ENCODE measurements around the gene LRP1B. TPM values are rescaled to one million over a fixed set of nuclear protein-coding genes. Genes with fewer than 3 reads are reported as not detected.

Gene LRP1B
- total RNA-seq, 1 experiment from 2014 or later, result 0.52 TPM

GRCh38 chr2:140275427-140275826 is 1855.4 kb downstream of the LRP1B start:
- no peak overlapping the region for H3K27ac Mint-ChIP-seq
- H3K4me3 Mint-ChIP-seq, result no peak overlapping the region
- no peak for DNase-seq (ENCODE audit: low spot score)
- peaks cover 5% of the 10 kb centered on the region for H3K9me3 Mint-ChIP-seq
- no peaks in the 10 kb centered on the region for H3K27me3 Mint-ChIP-seq (ENCODE audit: low read depth)
- peaks cover 3% of the 10 kb centered on the region; the same call in 1 of the 2 replicates for H3K36me3 Mint-ChIP-seq
- TF ChIP-seq AFF4 (CRISPR knock-in tag; IDR thresholded peaks at IDR 0.05; ENCODE audit: borderline replicate concordance), result no peak
- ATAC-seq, result no peak; the same call in 1 of the 2 replicates
- CTCF ChIA-PET, result no interaction called here
- peaks cover under 1% of the 10 kb centered on the region; the same call in 1 of the 2 replicates for H3K4me1 Mint-ChIP-seq
- POLR2A ChIA-PET, result interaction anchor here (0.5 kb wide), 1 partner anchor 459 kb away, joined by 3 read pairs; no protein-coding TSS in a partner anchor

GRCh38 chr2:140274891-140275290 is 1855.9 kb downstream of the LRP1B start:
- CTCF ChIA-PET, result no interaction called here
- ATAC-seq (no peak), DNase-seq (ENCODE audit: low spot score) (no peak)
- POLR2A ChIA-PET, result no interaction called here
- TF ChIP-seq, protein P1, sequence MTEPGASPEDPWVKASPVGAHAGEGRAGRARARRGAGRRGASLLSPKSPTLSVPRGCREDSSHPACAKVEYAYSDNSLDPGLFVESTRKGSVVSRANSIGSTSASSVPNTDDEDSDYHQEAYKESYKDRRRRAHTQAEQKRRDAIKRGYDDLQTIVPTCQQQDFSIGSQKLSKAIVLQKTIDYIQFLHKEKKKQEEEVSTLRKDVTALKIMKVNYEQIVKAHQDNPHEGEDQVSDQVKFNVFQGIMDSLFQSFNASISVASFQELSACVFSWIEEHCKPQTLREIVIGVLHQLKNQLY (CRISPR knock-in tag; IDR thresholded peaks at IDR 0.05), result no peak
- TF ChIP-seq, protein P2, sequence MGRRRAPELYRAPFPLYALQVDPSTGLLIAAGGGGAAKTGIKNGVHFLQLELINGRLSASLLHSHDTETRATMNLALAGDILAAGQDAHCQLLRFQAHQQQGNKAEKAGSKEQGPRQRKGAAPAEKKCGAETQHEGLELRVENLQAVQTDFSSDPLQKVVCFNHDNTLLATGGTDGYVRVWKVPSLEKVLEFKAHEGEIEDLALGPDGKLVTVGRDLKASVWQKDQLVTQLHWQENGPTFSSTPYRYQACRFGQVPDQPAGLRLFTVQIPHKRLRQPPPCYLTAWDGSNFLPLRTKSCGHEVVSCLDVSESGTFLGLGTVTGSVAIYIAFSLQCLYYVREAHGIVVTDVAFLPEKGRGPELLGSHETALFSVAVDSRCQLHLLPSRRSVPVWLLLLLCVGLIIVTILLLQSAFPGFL (CRISPR knock-in tag; IDR thresholded peaks at IDR 0.05; ENCODE audit: borderline replicate concordance), result no peak
- TF ChIP-seq IRF2 (CRISPR knock-in tag; IDR thresholded peaks at IDR 0.05; ENCODE audit: borderline replicate concordance, low read depth) (no peak), RORB (CRISPR knock-in tag; IDR thresholded peaks at IDR 0.05) (no peak), KAT7 (CRISPR knock-in tag; IDR thresholded peaks at IDR 0.05; ENCODE audit: borderline replicate concordance) (no peak), ATF1 (CRISPR knock-in tag; IDR thresholded peaks at IDR 0.05) (no peak), MXD4 (CRISPR knock-in tag; IDR thresholded peaks at IDR 0.05; ENCODE audit: borderline replicate concordance) (no peak), SP1 (CRISPR knock-in tag; conservative IDR thresholded peaks at IDR 0.05) (no peak), NFYB (CRISPR knock-in tag; conservative IDR thresholded peaks at IDR 0.05; ENCODE audit: low read depth) (no peak), ZNF219 (CRISPR knock-in tag; IDR thresholded peaks at IDR 0.05; ENCODE audit: borderline replicate concordance) (no peak)
- TF ChIP-seq, protein P3, sequence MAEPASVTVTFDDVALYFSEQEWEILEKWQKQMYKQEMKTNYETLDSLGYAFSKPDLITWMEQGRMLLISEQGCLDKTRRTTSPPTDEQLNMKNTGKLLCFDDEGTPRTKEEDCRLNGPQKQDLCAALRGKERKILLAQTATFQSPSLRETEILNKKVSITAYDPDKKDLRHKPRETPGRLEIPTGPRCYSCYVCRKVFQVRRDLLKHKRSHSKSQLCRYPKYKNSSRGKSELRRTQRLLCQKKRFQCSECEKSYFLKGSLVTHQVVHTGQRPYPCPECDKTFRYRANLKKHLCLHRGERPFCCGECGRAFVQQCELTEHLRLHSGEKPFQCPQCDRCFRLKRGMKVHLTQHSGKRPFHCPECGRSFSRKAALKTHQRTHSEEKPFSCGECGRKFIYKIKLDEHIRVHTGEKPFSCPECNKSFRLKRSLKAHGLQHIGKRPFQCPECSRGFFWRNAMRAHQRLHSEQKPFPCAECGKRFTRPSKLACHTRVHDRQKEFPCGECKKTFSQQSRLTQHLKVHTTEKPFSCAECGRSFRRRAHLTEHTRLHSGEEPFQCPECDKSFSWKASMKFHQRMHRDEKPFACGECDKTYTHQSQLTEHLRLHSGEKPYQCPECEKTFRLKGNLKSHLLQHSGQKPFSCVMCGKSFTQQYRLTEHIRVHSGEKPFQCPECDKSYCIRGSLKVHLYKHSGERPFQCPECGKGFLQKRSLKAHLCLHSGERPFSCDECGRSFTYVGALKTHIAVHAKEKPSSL (CRISPR knock-in tag; conservative IDR thresholded peaks at IDR 0.05), result no peak
- TF ChIP-seq, protein P4, sequence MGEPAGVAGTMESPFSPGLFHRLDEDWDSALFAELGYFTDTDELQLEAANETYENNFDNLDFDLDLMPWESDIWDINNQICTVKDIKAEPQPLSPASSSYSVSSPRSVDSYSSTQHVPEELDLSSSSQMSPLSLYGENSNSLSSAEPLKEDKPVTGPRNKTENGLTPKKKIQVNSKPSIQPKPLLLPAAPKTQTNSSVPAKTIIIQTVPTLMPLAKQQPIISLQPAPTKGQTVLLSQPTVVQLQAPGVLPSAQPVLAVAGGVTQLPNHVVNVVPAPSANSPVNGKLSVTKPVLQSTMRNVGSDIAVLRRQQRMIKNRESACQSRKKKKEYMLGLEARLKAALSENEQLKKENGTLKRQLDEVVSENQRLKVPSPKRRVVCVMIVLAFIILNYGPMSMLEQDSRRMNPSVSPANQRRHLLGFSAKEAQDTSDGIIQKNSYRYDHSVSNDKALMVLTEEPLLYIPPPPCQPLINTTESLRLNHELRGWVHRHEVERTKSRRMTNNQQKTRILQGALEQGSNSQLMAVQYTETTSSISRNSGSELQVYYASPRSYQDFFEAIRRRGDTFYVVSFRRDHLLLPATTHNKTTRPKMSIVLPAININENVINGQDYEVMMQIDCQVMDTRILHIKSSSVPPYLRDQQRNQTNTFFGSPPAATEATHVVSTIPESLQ (CRISPR knock-in tag; IDR thresholded peaks at IDR 0.05), result no peak
- TF ChIP-seq, protein P5, sequence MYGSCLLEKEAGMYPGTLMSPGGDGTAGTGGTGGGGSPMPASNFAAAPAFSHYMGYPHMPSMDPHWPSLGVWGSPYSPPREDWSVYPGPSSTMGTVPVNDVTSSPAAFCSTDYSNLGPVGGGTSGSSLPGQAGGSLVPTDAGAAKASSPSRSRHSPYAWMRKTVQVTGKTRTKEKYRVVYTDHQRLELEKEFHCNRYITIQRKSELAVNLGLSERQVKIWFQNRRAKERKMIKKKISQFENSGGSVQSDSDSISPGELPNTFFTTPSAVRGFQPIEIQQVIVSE (CRISPR knock-in tag; IDR thresholded peaks at IDR 0.05; ENCODE audit: borderline replicate concordance), result no peak
- TF ChIP-seq, protein P6, sequence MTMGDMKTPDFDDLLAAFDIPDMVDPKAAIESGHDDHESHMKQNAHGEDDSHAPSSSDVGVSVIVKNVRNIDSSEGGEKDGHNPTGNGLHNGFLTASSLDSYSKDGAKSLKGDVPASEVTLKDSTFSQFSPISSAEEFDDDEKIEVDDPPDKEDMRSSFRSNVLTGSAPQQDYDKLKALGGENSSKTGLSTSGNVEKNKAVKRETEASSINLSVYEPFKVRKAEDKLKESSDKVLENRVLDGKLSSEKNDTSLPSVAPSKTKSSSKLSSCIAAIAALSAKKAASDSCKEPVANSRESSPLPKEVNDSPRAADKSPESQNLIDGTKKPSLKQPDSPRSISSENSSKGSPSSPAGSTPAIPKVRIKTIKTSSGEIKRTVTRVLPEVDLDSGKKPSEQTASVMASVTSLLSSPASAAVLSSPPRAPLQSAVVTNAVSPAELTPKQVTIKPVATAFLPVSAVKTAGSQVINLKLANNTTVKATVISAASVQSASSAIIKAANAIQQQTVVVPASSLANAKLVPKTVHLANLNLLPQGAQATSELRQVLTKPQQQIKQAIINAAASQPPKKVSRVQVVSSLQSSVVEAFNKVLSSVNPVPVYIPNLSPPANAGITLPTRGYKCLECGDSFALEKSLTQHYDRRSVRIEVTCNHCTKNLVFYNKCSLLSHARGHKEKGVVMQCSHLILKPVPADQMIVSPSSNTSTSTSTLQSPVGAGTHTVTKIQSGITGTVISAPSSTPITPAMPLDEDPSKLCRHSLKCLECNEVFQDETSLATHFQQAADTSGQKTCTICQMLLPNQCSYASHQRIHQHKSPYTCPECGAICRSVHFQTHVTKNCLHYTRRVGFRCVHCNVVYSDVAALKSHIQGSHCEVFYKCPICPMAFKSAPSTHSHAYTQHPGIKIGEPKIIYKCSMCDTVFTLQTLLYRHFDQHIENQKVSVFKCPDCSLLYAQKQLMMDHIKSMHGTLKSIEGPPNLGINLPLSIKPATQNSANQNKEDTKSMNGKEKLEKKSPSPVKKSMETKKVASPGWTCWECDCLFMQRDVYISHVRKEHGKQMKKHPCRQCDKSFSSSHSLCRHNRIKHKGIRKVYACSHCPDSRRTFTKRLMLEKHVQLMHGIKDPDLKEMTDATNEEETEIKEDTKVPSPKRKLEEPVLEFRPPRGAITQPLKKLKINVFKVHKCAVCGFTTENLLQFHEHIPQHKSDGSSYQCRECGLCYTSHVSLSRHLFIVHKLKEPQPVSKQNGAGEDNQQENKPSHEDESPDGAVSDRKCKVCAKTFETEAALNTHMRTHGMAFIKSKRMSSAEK (CRISPR knock-in tag; IDR thresholded peaks at IDR 0.05; ENCODE audit: borderline replicate concordance), result no peak
- Mint-ChIP-seq H3K4me1 (no peaks in the 10 kb centered on the region), H3K27ac (no peak overlapping the region), H3K36me3 (peaks cover 3% of the 10 kb centered on the region; the same call in 1 of the 2 replicates), H3K9me3 (peaks cover 5% of the 10 kb centered on the region), H3K4me3 (no peak overlapping the region), H3K27me3 (ENCODE audit: low read depth) (no peaks in the 10 kb centered on the region)

Data from WTC11 (cell line).